Endothelial cell (in vitro differentiated cells): ENCODE results near the gene EPG5. TPM values are rescaled to one million over a fixed set of nuclear protein-coding genes. Genes with fewer than 3 reads are reported as not detected.

Experiments
- DNase-seq: peaks from one replicate; pipeline ENCODE4 v3.0.0; 2021; ENCODE audit warnings: low spot score
- H3K27ac Mint-ChIP-seq: one replicate; pipeline ENCODE4 v1.8.0; 2021; ENCODE audit warnings: mixed read lengths, inconsistent platforms; ENCODE audit not compliant: unreplicated experiment
- H3K27me3 Mint-ChIP-seq: one replicate; pipeline ENCODE4 v1.8.0; 2021; ENCODE audit warnings: mild to moderate bottlenecking, moderate library complexity, mixed read lengths, inconsistent platforms; ENCODE audit not compliant: unreplicated experiment
- H3K36me3 Mint-ChIP-seq: one replicate; pipeline ENCODE4 v1.8.0; 2021; ENCODE audit warnings: mild to moderate bottlenecking, low read depth, mixed read lengths, inconsistent platforms; ENCODE audit not compliant: unreplicated experiment
- H3K4me1 Mint-ChIP-seq: one replicate; pipeline ENCODE4 v1.8.0; 2021; ENCODE audit warnings: mild to moderate bottlenecking, mixed read lengths, inconsistent platforms; ENCODE audit not compliant: unreplicated experiment
- H3K4me3 Mint-ChIP-seq: one replicate; pipeline ENCODE4 v1.8.0; 2021; ENCODE audit warnings: mild to moderate bottlenecking, mixed read lengths, inconsistent platforms; ENCODE audit not compliant: unreplicated experiment
- H3K9me3 Mint-ChIP-seq: one replicate; pipeline ENCODE4 v1.8.0; 2021; ENCODE audit warnings: mixed read lengths, inconsistent platforms; ENCODE audit not compliant: unreplicated experiment
- CTCF ChIP-seq: fragments of 200-600 bp; sonication (generic); IDR thresholded peaks from one replicate; pipeline ENCODE4 v1.5.0; 2021; ENCODE audit warnings: antibody characterized with exemption; ENCODE audit not compliant: unreplicated experiment
- total RNA-seq: library from RNA; stranded (reverse); fragmentation: NEBNext Ultra II Directional; extraction: Animal tissue kit (Norgen Biotek cat#: 25700); gene quantifications from one replicate; pipeline ENCODE4 v1.2.1, GENCODE V29; 2021; ENCODE audit not compliant: unreplicated experiment

EPG5 gene
- total RNA-seq, 1 donor from 2014 or later = 26.1 TPM

GRCh38 chr18:45839414-45840395 is 127.4 kb downstream of the EPG5 start:
- H3K27ac Mint-ChIP-seq = no peak overlapping the region
- peaks cover 5% of the 10 kb centered on the region for H3K36me3 Mint-ChIP-seq
- TF ChIP-seq CTCF = peak; percentile 32
- peaks cover 13% of the 10 kb centered on the region for H3K4me1 Mint-ChIP-seq
- H3K4me3 Mint-ChIP-seq = no peak overlapping the region
- peak; percentile 50 for DNase-seq
- peaks cover 26% of the 10 kb centered on the region for H3K27me3 Mint-ChIP-seq
- no peaks in the 10 kb centered on the region for H3K9me3 Mint-ChIP-seq

GRCh38 chr18:45838302-45839070 is 128.6 kb downstream of the EPG5 start:
- H3K36me3 Mint-ChIP-seq = peaks cover 5% of the 10 kb centered on the region
- H3K27ac Mint-ChIP-seq = no peak overlapping the region
- no peak for DNase-seq
- H3K4me1 Mint-ChIP-seq = peaks cover 13% of the 10 kb centered on the region
- no peak for TF ChIP-seq CTCF
- H3K4me3 Mint-ChIP-seq = no peak overlapping the region
- H3K9me3 Mint-ChIP-seq = no peaks in the 10 kb centered on the region
- H3K27me3 Mint-ChIP-seq = peaks cover 26% of the 10 kb centered on the region

- H3K4me3 Mint-ChIP-seq = no peak overlapping the region
- no peak overlapping the region for H3K27ac Mint-ChIP-seq
- no peaks in the 10 kb centered on the region for H3K9me3 Mint-ChIP-seq
- H3K36me3 Mint-ChIP-seq = peaks cover 5% of the 10 kb centered on the region
- H3K4me1 Mint-ChIP-seq = peaks cover 13% of the 10 kb centered on the region
- peaks cover 26% of the 10 kb centered on the region for H3K27me3 Mint-ChIP-seq
- DNase-seq = peak; percentile 72
- no peak for TF ChIP-seq CTCF
Observed at GRCh38 chr18:45837283-45838070, 129.7 kb downstream of the EPG5 start.

- H3K27ac Mint-ChIP-seq = peak overlapping the region; percentile 31
- H3K4me1 Mint-ChIP-seq = peaks cover 13% of the 10 kb centered on the region
- H3K9me3 Mint-ChIP-seq = no peaks in the 10 kb centered on the region
- no peak for DNase-seq
- H3K4me3 Mint-ChIP-seq = peak overlapping the region; percentile 75
- no peak for TF ChIP-seq CTCF
- peaks cover 5% of the 10 kb centered on the region for H3K36me3 Mint-ChIP-seq
- peaks cover 23% of the 10 kb centered on the region for H3K27me3 Mint-ChIP-seq
Observed at GRCh38 chr18:45836242-45837205, 130.6 kb downstream of the EPG5 start.
